HepG2 (cell line): ENCODE data around the gene FUT6. TPM values are rescaled to one million over a fixed set of nuclear protein-coding genes. Genes with fewer than 3 reads are reported as not detected.

Experiments
- DNMT3B ChIP-seq: conservative IDR thresholded peaks from 2 replicates; pipeline ENCODE4 v1.6.1; 2016; ENCODE audit warnings: missing biosample characterization, control low read depth
- FOXO1 ChIP-seq: sonication (generic); formaldehyde crosslinking; IDR thresholded peaks from 2 replicates; pipeline ENCODE4 v1.4.0; 2020; ENCODE audit warnings: missing genetic modification reagents
- KLF15 ChIP-seq: sonication (generic); formaldehyde crosslinking; IDR thresholded peaks from 2 replicates; pipeline ENCODE4 v1.8.1; 2023; ENCODE audit warnings: borderline replicate concordance, mild to moderate bottlenecking, inconsistent platforms, missing genetic modification reagents, mixed read lengths
- MED13 ChIP-seq: sonication (generic); formaldehyde crosslinking; IDR thresholded peaks from 2 replicates; pipeline ENCODE4 v1.5.0; 2020; ENCODE audit warnings: missing genetic modification reagents
- MEF2D ChIP-seq: sonication (generic); formaldehyde crosslinking; IDR thresholded peaks from 2 replicates; pipeline ENCODE4 v1.5.1; 2020; ENCODE audit warnings: mild to moderate bottlenecking, missing genetic modification reagents
- NFE2L2 ChIP-seq: fragments of 150-350 bp; IDR thresholded peaks from 2 replicates; pipeline ENCODE4 v1.6.1; 2014; ENCODE audit warnings: low read length
- PTBP1 ChIP-seq: fragments of 200-400 bp; formaldehyde crosslinking; IDR thresholded peaks from 2 replicates; pipeline ENCODE4 v1.6.1; 2018; ENCODE audit warnings: low read length, low read depth; ENCODE audit not compliant: poor library complexity, severe bottlenecking
- RFX1 ChIP-seq: fragments of 450-650 bp; IDR thresholded peaks from 2 replicates; pipeline ENCODE4 v1.6.1; 2017
- SALL2 ChIP-seq: sonication (generic); formaldehyde crosslinking; IDR thresholded peaks from 2 replicates; pipeline ENCODE4 v1.8.1; 2023; ENCODE audit warnings: mild to moderate bottlenecking, missing genetic modification reagents, inconsistent platforms
- ZFYVE20 ChIP-seq: sonication (generic); formaldehyde crosslinking; IDR thresholded peaks from 2 replicates; pipeline ENCODE4 v1.8.0; 2023; ENCODE audit warnings: low read depth, mild to moderate bottlenecking, moderate library complexity, missing genetic modification reagents, borderline replicate concordance
- ZNF264 ChIP-seq: sonication (generic); formaldehyde crosslinking; IDR thresholded peaks from 2 replicates; pipeline ENCODE4 v1.4.0; 2020; ENCODE audit warnings: missing genetic modification reagents
- ZNF317 ChIP-seq: sonication (generic); formaldehyde crosslinking; IDR thresholded peaks from 2 replicates; pipeline ENCODE4 v1.5.0; 2020; ENCODE audit warnings: mild to moderate bottlenecking, missing genetic modification reagents
- ZNF747 ChIP-seq: sonication (generic); formaldehyde crosslinking; IDR thresholded peaks from 2 replicates; pipeline ENCODE4 v1.8.1; 2023; ENCODE audit warnings: missing genetic modification reagents, mild to moderate bottlenecking, borderline replicate concordance
- polyA plus RNA-seq, 8 experiments: library from polyadenylated mRNA; depleted of rRNA in 3 of 8; stranded (reverse) in 7 of 8; unstranded in 1 of 8; fragments of >200 nt; fragmentation: Illumina TruSeq in 4 of 8; extraction: Trizol in 4 of 8; gene quantifications; 2 replicates each; pipeline versions ENCODE4 v1.2.1 to v1.2.3, GENCODE V29; 2011 to 2016; ENCODE audit warnings: low read depth in 4 of 8, missing spikeins in 1 of 8, mixed read lengths in 1 of 8; ENCODE audit not compliant: insufficient read depth in 1 of 8
- total RNA-seq, 5 experiments: library from RNA; depleted of rRNA; stranded (reverse); fragments of >200 nt; fragmentation: Illumina TruSeq; extraction: Trizol; gene quantifications; 2 replicates each; pipeline ENCODE4 v1.2.3, GENCODE V29; 2016; ENCODE audit warnings: low read depth in 1 of 5
- TF ChIP-seq, protein P1 (sequence below): sonication (generic); formaldehyde crosslinking; IDR thresholded peaks from 2 replicates; pipeline ENCODE4 v1.5.1; 2020; ENCODE audit warnings: mild to moderate bottlenecking, missing genetic modification reagents, borderline replicate concordance
- TF ChIP-seq, protein P2 (sequence below): sonication (generic); formaldehyde crosslinking; conservative IDR thresholded peaks from 2 replicates; pipeline ENCODE4 v1.8.0; 2022; ENCODE audit warnings: mild to moderate bottlenecking, moderate library complexity, missing genetic modification reagents
- TF ChIP-seq, protein P3 (sequence below): sonication (generic); formaldehyde crosslinking; IDR thresholded peaks from 2 replicates; pipeline ENCODE4 v1.5.1; 2020; ENCODE audit warnings: missing genetic modification reagents, mild to moderate bottlenecking, borderline replicate concordance
- TF ChIP-seq, protein P4 (sequence below): sonication (generic); formaldehyde crosslinking; IDR thresholded peaks from 2 replicates; pipeline ENCODE4 v1.5.1; 2020; ENCODE audit warnings: mild to moderate bottlenecking, missing genetic modification reagents, borderline replicate concordance
- TF ChIP-seq, protein P5 (sequence below): sonication (generic); formaldehyde crosslinking; IDR thresholded peaks from 2 replicates; pipeline ENCODE4 v1.8.0; 2022; ENCODE audit warnings: mild to moderate bottlenecking, missing genetic modification reagents, moderate library complexity

The FUT6 gene
- total and polyA plus RNA-seq, 2 of the 13 experiments (the other 11 are each of a cell fraction or from before 2014, with no cell fraction given), result 8.2 to 27.7 TPM

DNA sequence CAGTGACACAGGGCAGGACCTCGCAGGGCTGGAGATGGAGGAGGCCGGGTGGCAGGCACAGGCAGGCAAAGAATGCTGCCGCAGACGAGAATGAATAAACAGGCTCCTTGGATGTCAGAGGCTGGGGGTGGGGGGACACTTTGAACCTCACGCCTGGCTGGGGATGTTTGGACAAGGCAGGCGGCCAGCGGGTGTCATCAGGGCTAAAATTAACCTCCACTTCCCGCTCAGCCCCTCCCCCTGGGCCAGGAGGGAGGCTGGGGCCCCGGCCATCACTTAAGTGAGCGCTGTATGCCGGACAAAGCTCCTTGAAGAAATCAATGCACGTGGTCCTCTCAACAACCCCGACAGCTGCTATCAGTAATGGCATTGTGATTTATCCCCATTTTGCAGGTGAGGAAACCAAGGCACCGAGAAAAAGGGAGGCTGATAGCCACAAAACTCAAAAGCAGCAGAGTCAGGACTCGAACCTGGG, 41.1 kb upstream of the FUT6 start (continued):
- TF ChIP-seq, protein P1, sequence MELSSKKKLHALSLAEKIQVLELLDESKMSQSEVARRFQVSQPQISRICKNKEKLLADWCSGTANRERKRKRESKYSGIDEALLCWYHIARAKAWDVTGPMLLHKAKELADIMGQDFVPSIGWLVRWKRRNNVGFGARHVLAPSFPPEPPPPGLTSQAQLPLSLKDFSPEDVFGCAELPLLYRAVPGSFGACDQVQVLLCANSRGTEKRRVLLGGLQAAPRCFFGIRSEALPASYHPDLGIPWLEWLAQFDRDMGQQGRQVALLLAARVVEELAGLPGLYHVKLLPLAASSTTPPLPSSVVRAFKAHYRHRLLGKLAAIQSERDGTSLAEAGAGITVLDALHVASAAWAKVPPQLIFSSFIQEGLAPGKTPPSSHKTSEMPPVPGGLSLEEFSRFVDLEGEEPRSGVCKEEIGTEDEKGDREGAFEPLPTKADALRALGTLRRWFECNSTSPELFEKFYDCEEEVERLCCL (CRISPR knock-in tag), result no peak
- TF ChIP-seq ZNF317 (CRISPR knock-in tag) (peak; percentile 76; the same call in 1 of the 2 replicates), DNMT3B (CRISPR knock-in tag) (no peak), NFE2L2 (no peak), MEF2D (CRISPR knock-in tag) (peak; percentile 100), SALL2 (no peak), PTBP1 (no peak), ZFYVE20 (CRISPR knock-in tag) (no peak), FOXO1 (CRISPR knock-in tag) (peak; percentile 91), RFX1 (no peak), KLF15 (CRISPR knock-in tag) (0 out of 2 replicates have a peak, but pooled peaks have one; percentile 30), ZNF747 (CRISPR knock-in tag) (peak; percentile 72; the same call in 1 of the 2 replicates), MED13 (CRISPR knock-in tag) (0 out of 2 replicates have a peak, but pooled peaks have one; percentile 44), ZNF264 (peak; percentile 93)
- TF ChIP-seq, protein P2, sequence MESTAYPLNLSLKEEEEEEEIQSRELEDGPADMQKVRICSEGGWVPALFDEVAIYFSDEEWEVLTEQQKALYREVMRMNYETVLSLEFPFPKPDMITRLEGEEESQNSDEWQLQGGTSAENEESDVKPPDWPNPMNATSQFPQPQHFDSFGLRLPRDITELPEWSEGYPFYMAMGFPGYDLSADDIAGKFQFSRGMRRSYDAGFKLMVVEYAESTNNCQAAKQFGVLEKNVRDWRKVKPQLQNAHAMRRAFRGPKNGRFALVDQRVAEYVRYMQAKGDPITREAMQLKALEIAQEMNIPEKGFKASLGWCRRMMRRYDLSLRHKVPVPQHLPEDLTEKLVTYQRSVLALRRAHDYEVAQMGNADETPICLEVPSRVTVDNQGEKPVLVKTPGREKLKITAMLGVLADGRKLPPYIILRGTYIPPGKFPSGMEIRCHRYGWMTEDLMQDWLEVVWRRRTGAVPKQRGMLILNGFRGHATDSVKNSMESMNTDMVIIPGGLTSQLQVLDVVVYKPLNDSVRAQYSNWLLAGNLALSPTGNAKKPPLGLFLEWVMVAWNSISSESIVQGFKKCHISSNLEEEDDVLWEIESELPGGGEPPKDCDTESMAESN (CRISPR knock-in tag), result no peak; the same call in 1 of the 2 replicates
- TF ChIP-seq, protein P3, sequence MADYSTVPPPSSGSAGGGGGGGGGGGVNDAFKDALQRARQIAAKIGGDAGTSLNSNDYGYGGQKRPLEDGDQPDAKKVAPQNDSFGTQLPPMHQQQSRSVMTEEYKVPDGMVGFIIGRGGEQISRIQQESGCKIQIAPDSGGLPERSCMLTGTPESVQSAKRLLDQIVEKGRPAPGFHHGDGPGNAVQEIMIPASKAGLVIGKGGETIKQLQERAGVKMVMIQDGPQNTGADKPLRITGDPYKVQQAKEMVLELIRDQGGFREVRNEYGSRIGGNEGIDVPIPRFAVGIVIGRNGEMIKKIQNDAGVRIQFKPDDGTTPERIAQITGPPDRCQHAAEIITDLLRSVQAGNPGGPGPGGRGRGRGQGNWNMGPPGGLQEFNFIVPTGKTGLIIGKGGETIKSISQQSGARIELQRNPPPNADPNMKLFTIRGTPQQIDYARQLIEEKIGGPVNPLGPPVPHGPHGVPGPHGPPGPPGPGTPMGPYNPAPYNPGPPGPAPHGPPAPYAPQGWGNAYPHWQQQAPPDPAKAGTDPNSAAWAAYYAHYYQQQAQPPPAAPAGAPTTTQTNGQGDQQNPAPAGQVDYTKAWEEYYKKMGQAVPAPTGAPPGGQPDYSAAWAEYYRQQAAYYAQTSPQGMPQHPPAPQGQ (CRISPR knock-in tag), result no peak
- TF ChIP-seq, protein P4, sequence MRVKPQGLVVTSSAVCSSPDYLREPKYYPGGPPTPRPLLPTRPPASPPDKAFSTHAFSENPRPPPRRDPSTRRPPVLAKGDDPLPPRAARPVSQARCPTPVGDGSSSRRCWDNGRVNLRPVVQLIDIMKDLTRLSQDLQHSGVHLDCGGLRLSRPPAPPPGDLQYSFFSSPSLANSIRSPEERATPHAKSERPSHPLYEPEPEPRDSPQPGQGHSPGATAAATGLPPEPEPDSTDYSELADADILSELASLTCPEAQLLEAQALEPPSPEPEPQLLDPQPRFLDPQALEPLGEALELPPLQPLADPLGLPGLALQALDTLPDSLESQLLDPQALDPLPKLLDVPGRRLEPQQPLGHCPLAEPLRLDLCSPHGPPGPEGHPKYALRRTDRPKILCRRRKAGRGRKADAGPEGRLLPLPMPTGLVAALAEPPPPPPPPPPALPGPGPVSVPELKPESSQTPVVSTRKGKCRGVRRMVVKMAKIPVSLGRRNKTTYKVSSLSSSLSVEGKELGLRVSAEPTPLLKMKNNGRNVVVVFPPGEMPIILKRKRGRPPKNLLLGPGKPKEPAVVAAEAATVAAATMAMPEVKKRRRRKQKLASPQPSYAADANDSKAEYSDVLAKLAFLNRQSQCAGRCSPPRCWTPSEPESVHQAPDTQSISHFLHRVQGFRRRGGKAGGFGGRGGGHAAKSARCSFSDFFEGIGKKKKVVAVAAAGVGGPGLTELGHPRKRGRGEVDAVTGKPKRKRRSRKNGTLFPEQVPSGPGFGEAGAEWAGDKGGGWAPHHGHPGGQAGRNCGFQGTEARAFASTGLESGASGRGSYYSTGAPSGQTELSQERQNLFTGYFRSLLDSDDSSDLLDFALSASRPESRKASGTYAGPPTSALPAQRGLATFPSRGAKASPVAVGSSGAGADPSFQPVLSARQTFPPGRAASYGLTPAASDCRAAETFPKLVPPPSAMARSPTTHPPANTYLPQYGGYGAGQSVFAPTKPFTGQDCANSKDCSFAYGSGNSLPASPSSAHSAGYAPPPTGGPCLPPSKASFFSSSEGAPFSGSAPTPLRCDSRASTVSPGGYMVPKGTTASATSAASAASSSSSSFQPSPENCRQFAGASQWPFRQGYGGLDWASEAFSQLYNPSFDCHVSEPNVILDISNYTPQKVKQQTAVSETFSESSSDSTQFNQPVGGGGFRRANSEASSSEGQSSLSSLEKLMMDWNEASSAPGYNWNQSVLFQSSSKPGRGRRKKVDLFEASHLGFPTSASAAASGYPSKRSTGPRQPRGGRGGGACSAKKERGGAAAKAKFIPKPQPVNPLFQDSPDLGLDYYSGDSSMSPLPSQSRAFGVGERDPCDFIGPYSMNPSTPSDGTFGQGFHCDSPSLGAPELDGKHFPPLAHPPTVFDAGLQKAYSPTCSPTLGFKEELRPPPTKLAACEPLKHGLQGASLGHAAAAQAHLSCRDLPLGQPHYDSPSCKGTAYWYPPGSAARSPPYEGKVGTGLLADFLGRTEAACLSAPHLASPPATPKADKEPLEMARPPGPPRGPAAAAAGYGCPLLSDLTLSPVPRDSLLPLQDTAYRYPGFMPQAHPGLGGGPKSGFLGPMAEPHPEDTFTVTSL, result 0 out of 2 replicates have a peak, but pooled peaks have one; percentile 64
- TF ChIP-seq, protein P5, sequence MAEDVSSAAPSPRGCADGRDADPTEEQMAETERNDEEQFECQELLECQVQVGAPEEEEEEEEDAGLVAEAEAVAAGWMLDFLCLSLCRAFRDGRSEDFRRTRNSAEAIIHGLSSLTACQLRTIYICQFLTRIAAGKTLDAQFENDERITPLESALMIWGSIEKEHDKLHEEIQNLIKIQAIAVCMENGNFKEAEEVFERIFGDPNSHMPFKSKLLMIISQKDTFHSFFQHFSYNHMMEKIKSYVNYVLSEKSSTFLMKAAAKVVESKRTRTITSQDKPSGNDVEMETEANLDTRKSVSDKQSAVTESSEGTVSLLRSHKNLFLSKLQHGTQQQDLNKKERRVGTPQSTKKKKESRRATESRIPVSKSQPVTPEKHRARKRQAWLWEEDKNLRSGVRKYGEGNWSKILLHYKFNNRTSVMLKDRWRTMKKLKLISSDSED (CRISPR knock-in tag), result no peak
